Measurements from ENCODE around the gene AHCTF1. TPM values are rescaled to one million over a fixed set of nuclear protein-coding genes. Genes with fewer than 3 reads are reported as not detected.
A peak's percentile ranks its signal among the peaks of the same experiment; 100 is the strongest.
"Not testable (repeated sequence)": the region's sequence is repeated elsewhere in the genome, so short reads cannot be mapped to it uniquely, and the experiment has no call there.

Gene AHCTF1
- total and polyA plus RNA-seq, 2 experiments from 2014 or later: 7.6 to 19.5 TPM

DNA sequence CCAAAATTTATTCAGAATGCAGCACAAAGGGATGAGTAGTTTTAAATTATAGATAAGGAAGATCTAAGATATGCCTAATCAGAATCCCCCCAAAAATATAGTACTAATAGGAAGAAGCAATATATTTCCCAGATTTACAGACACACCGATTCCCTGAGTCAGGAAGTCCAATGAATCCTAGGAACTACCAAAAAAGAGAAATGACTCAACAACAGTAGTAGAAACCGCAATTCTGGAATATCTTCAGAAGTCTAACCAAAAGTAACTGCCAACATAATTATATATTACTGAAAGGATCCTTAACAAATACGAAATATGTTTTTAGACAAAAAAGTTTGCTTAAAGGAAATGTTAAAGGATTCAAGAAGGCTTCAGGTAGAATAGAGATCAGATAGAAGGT is 10.3 kb downstream of the AHCTF1 start:
- H3K4me1 ChIP-seq (ENCODE audit: insufficient read depth): peaks cover 4% of the 10 kb centered on the region; the same call in 1 of the 2 replicates
- no peak overlapping the region for H2AFZ ChIP-seq
- in situ Hi-C loops (cut with MboI): no loop called here
- no peak for TF ChIP-seq EZH2phosphoT487 (IDR thresholded peaks at IDR 0.05; ENCODE audit: insufficient read depth, low read depth)
- TF ChIP-seq EZH2 (IDR thresholded peaks at IDR 0.05; ENCODE audit: insufficient read depth, poor library complexity, severe bottlenecking): no peak
- no peaks in the 10 kb centered on the region for H3K27me3 ChIP-seq (replicated peaks; ENCODE audit: insufficient read depth)
- no peak overlapping the region for H3K4me3 ChIP-seq
- H3K36me3 ChIP-seq (ENCODE audit: low read depth): peaks cover 11% of the 10 kb centered on the region; the same call in 1 of the 2 replicates
- no peaks in the 10 kb centered on the region for H3F3A ChIP-seq (ENCODE audit: insufficient read depth)
- H3K4me2 ChIP-seq (ENCODE audit: unreplicated experiment): peak overlapping the region; percentile 9
- DNase-seq: peak; percentile 57
- no peak overlapping the region for H3K9ac ChIP-seq
- H3K27ac ChIP-seq: no peak overlapping the region
- 46 to 49% methylated on average over 3 of the region's 3 CpGs for WGBS, 2 experiments (ENCODE audit: low coverage in 1 of 2, low lambda C conversion rate in 2 of 2, missing lambda C conversion rate in 2 of 2)
- 0 out of 2 replicates have a peak, but pooled peaks cover 5% of the 10 kb centered on the region for H4K20me1 ChIP-seq (ENCODE audit: insufficient read depth)
- H3K9me3 ChIP-seq (ENCODE audit: low read depth): no peaks in the 10 kb centered on the region
- peaks cover 100% of the 10 kb centered on the region for H3K79me2 ChIP-seq (ENCODE audit: insufficient read depth)
- H3K9me2 ChIP-seq (ENCODE audit: insufficient read depth): no peaks in the 10 kb centered on the region

- Histone ChIP-seq H3F3A (ENCODE audit: insufficient read depth) (no peaks in the 10 kb centered on the region), H3K9ac (no peak overlapping the region), H3K9me2 (ENCODE audit: insufficient read depth) (no peaks in the 10 kb centered on the region), H2AFZ (no peak overlapping the region), H3K4me1 (ENCODE audit: insufficient read depth) (peaks cover 4% of the 10 kb centered on the region; the same call in 1 of the 2 replicates), H4K20me1 (ENCODE audit: insufficient read depth) (0 out of 2 replicates have a peak, but pooled peaks cover 10% of the 10 kb centered on the region), H3K79me2 (ENCODE audit: insufficient read depth) (peaks cover 100% of the 10 kb centered on the region), H3K36me3 (ENCODE audit: low read depth) (peaks cover 12% of the 10 kb centered on the region; the same call in 1 of the 2 replicates), H3K4me2 (ENCODE audit: unreplicated experiment) (no peak overlapping the region), H3K9me3 (ENCODE audit: low read depth) (no peaks in the 10 kb centered on the region), H3K27ac (no peak overlapping the region), H3K4me3 (no peak overlapping the region), H3K27me3 (replicated peaks; ENCODE audit: insufficient read depth) (no peaks in the 10 kb centered on the region)
- no peak for TF ChIP-seq EZH2phosphoT487 (IDR thresholded peaks at IDR 0.05; ENCODE audit: insufficient read depth, low read depth)
- no peak for TF ChIP-seq EZH2 (IDR thresholded peaks at IDR 0.05; ENCODE audit: insufficient read depth, poor library complexity, severe bottlenecking)
- in situ Hi-C loops (cut with MboI): no loop called here
- WGBS, 2 experiments (ENCODE audit: low coverage in 1 of 2, low lambda C conversion rate in 2 of 2, missing lambda C conversion rate in 2 of 2): 97% methylated on average over 5 to 7 of the region's 7 CpGs
- no peak for DNase-seq
Measured at GRCh38 chr1:246919902-246920301, 11.8 kb downstream of the AHCTF1 start.

DNA sequence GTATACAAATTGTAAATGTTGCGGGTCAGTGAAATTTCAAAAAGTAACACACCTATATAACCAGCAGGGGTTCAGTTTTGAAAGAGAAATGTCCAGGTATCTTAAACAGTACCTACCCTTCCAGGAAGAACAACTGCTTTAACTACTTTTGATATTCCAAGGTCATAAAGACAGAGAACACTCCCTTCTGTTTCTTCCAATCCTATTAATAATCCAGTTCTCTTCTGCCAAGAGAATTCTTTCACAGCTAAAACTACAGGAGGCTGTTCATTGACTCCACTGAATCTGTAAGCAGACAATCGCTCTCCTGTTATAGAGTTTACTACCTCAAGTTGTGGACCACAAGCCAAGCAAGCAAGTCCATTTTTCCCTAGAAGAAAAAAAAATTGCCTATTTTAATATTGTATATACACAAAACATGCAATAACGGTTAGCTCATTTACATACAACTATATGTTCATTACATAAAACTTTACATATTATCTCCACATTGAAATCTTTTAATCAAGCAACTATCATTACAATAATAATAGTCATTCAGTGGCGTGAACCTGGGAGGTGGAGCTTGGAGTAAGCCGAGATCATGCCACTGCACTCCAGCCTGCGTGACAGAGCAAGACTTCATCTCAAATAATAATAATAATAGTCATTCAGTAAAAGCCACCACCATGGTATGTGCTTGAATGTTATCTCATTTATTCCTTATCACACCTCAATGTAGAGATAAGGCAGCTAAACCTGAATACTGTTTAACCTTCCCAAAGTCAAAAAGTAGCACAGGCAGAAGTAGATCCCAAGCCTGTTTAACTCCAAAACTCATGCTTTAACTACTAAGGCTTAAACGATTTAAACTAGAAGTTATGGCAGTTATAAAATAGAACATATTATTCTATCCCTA is 15.5 kb downstream of the AHCTF1 start:
- H3K4me2 ChIP-seq (ENCODE audit: unreplicated experiment); H3K9me3 ChIP-seq (ENCODE audit: low read depth); H2AFZ ChIP-seq; H3K9me2 ChIP-seq (ENCODE audit: insufficient read depth); H3F3A ChIP-seq (ENCODE audit: insufficient read depth); H3K4me1 ChIP-seq (ENCODE audit: insufficient read depth); H3K27ac ChIP-seq; H3K27me3 ChIP-seq (replicated peaks; ENCODE audit: insufficient read depth); H3K4me3 ChIP-seq; H3K9ac ChIP-seq; in situ Hi-C loops (cut with MboI); DNase-seq: not testable (repeated sequence)
- H3K36me3 ChIP-seq (ENCODE audit: low read depth): peaks cover 42% of the 10 kb centered on the region
- 75 to 81% methylated on average over 7 of the region's 7 CpGs for WGBS, 2 experiments (ENCODE audit: low coverage in 1 of 2, low lambda C conversion rate in 2 of 2, missing lambda C conversion rate in 2 of 2)
- peaks cover 99% of the 10 kb centered on the region for H3K79me2 ChIP-seq (ENCODE audit: insufficient read depth)
- H4K20me1 ChIP-seq (ENCODE audit: insufficient read depth): 0 out of 2 replicates have a peak, but pooled peaks cover 10% of the 10 kb centered on the region

- Histone ChIP-seq H3K79me2 (ENCODE audit: insufficient read depth) (peaks cover 80% of the 10 kb centered on the region), H3K36me3 (ENCODE audit: low read depth) (peaks cover 48% of the 10 kb centered on the region), H4K20me1 (ENCODE audit: insufficient read depth) (no peaks in the 10 kb centered on the region; the same call in 1 of the 2 replicates), H3K9me2 (ENCODE audit: insufficient read depth) (no peaks in the 10 kb centered on the region), H3K27ac (no peak overlapping the region), H2AFZ (no peak overlapping the region), H3K4me3 (no peak overlapping the region), H3F3A (ENCODE audit: insufficient read depth) (peaks cover 6% of the 10 kb centered on the region), H3K27me3 (replicated peaks; ENCODE audit: insufficient read depth) (no peaks in the 10 kb centered on the region), H3K9ac (no peak overlapping the region), H3K4me2 (ENCODE audit: unreplicated experiment) (no peak overlapping the region), H3K4me1 (ENCODE audit: insufficient read depth) (no peaks in the 10 kb centered on the region), H3K9me3 (ENCODE audit: low read depth) (no peaks in the 10 kb centered on the region)
- peak; percentile 71 for DNase-seq
- TF ChIP-seq EZH2phosphoT487 (IDR thresholded peaks at IDR 0.05; ENCODE audit: insufficient read depth, low read depth) (no peak), EZH2 (IDR thresholded peaks at IDR 0.05; ENCODE audit: insufficient read depth, poor library complexity, severe bottlenecking) (no peak)
- in situ Hi-C loops (cut with MboI): no loop called here
- WGBS, 2 experiments (ENCODE audit: low coverage in 1 of 2, low lambda C conversion rate in 2 of 2, missing lambda C conversion rate in 2 of 2): 100% methylated on average over 1 of the region's 1 CpG
Measured at GRCh38 chr1:246907472-246907871, 24.3 kb downstream of the AHCTF1 start.

Data from GM23248 (cell line).